ENCODE measurements around the gene CD28.
A peak's percentile ranks its signal among the peaks of the same experiment; 100 is the strongest.
"Not testable (repeated sequence)": the region's sequence is repeated elsewhere in the genome, so short reads cannot be mapped to it uniquely, and the experiment has no call there.

CD28 gene

GRCh38 chr2:203688798-203689197, 17.6 kb upstream of the CD28 start:
- no peak for DNase-seq

- no peak for DNase-seq
Measured at GRCh38 chr2:203689426-203690116, 16.9 kb upstream of the CD28 start.

- DNase-seq, result no peak
Measured at GRCh38 chr2:203690117-203690431, 16.4 kb upstream of the CD28 start.

- no peak for DNase-seq
Measured at GRCh38 chr2:203690441-203691047, 15.9 kb upstream of the CD28 start.

- no peak for DNase-seq
Measured at GRCh38 chr2:203691149-203691548, 15.3 kb upstream of the CD28 start.

- no peak for DNase-seq
Measured at GRCh38 chr2:203692031-203692710, 14.3 kb upstream of the CD28 start.

- DNase-seq, result no peak
Measured at GRCh38 chr2:203693242-203693879, 13.1 kb upstream of the CD28 start.

GRCh38 chr2:203694191-203694590, 12.2 kb upstream of the CD28 start:
- no peak for DNase-seq

- DNase-seq, result no peak
Measured at GRCh38 chr2:203697190-203697589, 9.2 kb upstream of the CD28 start.

GRCh38 chr2:203697763-203698162, 8.7 kb upstream of the CD28 start:
- DNase-seq, result not testable (repeated sequence)

GRCh38 chr2:203698410-203698809, 8.0 kb upstream of the CD28 start:
- DNase-seq, result not testable (repeated sequence)

GRCh38 chr2:203704430-203704829, 2.0 kb upstream of the CD28 start:
- no peak for DNase-seq

GRCh38 chr2:203705178-203705577, 1.3 kb upstream of the CD28 start:
- peak; percentile 51 for DNase-seq

GRCh38 chr2:203707530-203707929, 1.1 kb downstream of the CD28 start:
- DNase-seq, result peak; percentile 36

- peak; percentile 37 for DNase-seq
Measured at GRCh38 chr2:203708846-203709396, 2.5 kb downstream of the CD28 start.

- DNase-seq, result no peak
Measured at GRCh38 chr2:203709416-203710040, 3.1 kb downstream of the CD28 start.

- no peak for DNase-seq
Measured at GRCh38 chr2:203710226-203710625, 3.8 kb downstream of the CD28 start.

- DNase-seq, result no peak
Measured at GRCh38 chr2:203710952-203711351, 4.5 kb downstream of the CD28 start.

GRCh38 chr2:203711399-203711798, 5.0 kb downstream of the CD28 start:
- DNase-seq, result no peak

- no peak for DNase-seq
Measured at GRCh38 chr2:203713381-203713780, 6.9 kb downstream of the CD28 start.

GRCh38 chr2:203714112-203714511, 7.7 kb downstream of the CD28 start:
- no peak for DNase-seq

- no peak for DNase-seq
Measured at GRCh38 chr2:203715744-203716143, 9.3 kb downstream of the CD28 start.

- DNase-seq, result peak; percentile 65
Measured at GRCh38 chr2:203718087-203718486, 11.6 kb downstream of the CD28 start.

Measured in CD4-positive, alpha-beta T cell treated with Interleukin-6 for 4 hours (primary cell).